ENCODE measurements around the gene SPG21.

DNA sequence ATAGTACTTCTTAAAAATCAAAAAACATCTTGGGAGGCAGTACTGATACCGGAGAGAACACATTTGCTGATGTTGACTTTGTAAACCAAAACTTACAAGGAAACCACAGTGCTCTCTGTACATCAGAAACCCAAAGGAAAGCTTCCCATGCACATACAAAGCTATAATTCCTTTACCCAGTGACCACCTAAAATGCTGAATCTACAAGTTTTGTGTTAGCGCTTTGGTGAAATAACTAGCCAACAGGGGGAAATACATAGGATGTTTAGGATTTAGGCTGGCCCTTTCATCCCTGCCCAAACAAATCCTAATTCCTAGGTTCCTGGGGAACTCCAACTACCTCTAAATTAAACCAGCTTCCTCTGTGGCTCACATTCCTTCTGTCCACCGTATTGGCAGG, 15.3 kb upstream of the SPG21 start:
- TF ChIP-seq CTCF (IDR thresholded peaks at IDR 0.05) (no peak), EZH2 (IDR thresholded peaks at IDR 0.05; ENCODE audit: borderline replicate concordance, insufficient read depth, low read depth, low read length, poor library complexity, severe bottlenecking) (no peak)

All from B cell (primary cell).